Activated CD4-positive, alpha-beta T cell treated with anti-CD3 and anti-CD28 coated beads for 24 hours (primary cell): ENCODE results near the gene ATOH8.

Experiments
- DNase-seq, 2 donors: peaks; one replicate each; pipeline ENCODE4 v3.0.0-alpha.2; 2020; ENCODE audit warnings: low read depth in 2 of 2

ATOH8 gene

DNA sequence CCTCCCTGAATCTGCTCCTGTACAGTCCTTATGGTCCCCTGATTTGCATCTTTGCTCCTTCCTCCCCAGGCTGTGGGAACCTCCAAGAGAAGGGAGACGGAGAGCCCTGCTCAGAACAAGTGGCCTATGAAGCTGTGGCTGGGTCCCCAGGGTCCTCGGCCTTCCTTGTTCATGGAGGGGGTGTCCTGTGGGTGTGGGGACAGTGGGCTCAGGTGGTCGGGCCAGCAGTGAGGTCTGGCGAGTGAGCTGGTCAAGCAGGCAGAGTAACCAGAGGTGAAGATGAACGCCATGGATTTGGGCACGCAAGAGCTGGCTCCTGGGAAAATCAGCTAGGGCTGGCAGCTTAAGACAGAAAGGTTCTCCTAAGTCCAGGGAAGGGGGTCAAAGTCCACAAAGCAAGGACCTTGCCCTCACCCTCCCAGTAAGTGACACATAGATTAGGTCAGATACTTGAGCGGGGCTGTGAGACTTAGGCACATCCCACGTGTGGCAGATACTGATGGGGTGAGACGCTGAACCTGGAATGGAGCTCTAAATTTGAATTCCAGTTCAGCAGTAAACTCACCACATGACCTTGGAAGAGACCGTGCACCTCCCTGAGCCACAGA is 34.8 kb upstream of the ATOH8 start:
- DNase-seq = no peak

DNA sequence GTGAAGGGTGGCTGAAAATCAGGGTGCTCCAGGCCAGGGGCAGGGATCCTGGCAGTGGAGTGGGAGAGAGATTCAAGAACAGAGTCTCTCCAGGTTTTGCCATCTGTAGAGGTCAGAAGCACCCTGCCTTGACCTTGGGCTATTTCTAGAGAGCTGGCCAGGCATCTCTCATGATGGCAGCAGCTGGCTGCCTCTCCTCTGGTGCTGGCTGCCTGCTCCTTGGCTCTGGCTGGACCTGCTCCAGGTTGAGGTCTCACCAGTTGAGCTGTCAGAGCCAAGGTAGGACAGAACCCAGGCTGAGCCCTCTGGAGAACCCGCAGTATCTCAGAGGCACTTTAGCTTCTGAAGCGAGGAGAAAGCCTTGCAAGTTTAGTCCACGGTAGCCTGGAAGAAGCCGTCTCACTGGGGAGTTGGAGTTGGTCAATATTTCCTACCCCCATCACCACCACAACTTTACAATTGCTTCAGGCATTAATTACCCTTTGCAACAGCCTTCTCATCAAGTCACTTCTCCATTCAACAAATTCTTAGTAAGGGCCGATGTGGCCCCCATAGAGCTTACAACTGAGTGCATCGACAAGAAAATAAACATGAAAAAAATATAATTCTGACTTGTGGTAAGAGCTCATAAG is 34.1 kb upstream of the ATOH8 start:
- no peak for DNase-seq

DNA sequence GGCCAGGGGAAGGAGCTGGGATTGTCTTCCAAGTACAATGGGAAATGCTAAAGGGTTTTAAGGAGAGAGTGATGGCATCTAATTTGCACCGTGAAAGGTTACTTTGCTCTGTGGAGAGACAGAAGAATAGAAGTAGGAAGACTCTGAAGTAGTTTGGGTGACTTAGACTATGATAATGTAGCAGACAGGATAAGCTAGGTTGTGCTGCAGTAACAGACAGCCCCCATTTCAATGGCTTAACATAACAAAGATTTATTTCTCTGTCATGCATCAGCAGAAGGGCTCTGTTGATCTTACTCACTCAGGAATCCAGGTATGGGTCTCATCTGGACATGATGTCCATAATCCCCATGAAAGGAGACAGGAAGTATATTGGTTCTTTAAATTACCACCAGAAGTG is 33.3 kb upstream of the ATOH8 start:
- no peak for DNase-seq

- DNase-seq = no peak
Observed at GRCh38 chr2:85721641-85722040, 32.1 kb upstream of the ATOH8 start.

DNA sequence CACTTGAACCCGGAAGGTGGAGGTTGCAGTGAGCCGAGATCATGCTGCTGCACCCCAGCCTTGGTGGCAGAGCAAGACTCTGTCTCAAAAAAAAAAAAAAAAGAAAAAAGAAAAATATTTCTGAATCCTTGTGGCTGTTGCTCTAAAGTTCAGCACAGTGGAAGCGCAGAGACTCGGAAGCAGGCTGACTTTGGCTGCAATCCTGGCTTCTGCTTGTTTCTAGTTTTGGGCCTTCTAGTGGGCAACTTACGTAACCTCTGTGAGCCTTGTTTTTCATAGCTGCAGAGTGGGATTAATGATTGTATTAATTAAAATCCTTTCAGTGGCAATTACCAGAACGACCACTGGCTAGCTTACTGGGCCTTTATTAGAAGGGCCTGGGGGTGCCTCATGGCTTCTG is 31.3 kb upstream of the ATOH8 start:
- no peak for DNase-seq

DNA sequence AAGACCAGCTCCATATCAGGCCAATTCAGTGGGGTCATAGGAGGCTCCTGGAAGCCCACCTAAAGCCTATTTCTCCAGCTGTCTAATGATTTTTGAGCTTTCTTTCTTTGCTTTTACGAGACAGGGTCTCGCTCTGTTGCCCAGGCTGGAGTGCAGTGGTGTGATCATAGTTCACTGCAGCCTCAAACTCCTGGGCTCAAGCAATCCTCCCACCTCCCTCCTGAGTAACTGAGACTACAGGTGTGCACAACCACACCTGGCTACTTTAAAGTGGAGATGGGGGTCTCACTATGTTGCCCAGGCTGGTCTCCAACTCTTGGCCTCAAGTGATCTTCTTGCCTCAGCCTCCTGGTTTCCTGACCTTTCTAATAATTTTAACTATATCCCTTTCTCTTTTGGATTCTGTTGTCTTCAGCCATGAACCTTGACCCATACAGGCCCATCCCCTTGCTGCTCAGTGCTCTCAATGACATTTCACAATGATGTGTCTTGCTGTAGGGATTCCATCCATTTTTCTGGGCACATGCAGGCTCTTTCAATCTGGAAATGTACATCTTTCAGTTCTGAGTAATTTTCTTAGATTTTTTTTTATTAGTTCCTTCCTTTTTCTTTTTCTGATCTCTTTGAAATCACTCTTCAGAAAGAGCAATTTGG is 30.0 kb upstream of the ATOH8 start:
- no peak for DNase-seq

- no peak for DNase-seq
Observed at GRCh38 chr2:85724731-85725181, 29.0 kb upstream of the ATOH8 start.

- DNase-seq = no peak
Observed at GRCh38 chr2:85725451-85725850, 28.3 kb upstream of the ATOH8 start.

GRCh38 chr2:85727798-85728197 is 26.0 kb upstream of the ATOH8 start:
- DNase-seq = no peak

DNA sequence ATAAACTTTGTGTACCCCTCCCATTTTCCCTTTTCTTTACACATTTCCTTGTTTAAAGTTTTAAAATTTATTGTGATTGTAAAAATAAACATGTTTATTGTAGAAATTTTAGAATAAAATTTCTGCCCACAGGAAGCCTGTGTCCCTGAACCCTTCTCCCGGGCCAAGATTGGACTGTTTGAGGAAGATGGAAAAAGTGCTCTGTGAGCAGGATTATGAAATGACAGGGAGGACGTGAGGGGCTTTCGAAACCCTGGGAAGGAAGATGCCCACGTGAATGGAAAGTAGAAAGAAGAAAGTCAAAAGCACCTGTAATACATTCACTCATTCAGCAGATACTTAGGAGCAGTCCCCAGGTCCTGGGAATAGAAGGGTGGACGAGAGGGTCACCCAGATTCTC is 25.4 kb upstream of the ATOH8 start:
- no peak for DNase-seq

DNA sequence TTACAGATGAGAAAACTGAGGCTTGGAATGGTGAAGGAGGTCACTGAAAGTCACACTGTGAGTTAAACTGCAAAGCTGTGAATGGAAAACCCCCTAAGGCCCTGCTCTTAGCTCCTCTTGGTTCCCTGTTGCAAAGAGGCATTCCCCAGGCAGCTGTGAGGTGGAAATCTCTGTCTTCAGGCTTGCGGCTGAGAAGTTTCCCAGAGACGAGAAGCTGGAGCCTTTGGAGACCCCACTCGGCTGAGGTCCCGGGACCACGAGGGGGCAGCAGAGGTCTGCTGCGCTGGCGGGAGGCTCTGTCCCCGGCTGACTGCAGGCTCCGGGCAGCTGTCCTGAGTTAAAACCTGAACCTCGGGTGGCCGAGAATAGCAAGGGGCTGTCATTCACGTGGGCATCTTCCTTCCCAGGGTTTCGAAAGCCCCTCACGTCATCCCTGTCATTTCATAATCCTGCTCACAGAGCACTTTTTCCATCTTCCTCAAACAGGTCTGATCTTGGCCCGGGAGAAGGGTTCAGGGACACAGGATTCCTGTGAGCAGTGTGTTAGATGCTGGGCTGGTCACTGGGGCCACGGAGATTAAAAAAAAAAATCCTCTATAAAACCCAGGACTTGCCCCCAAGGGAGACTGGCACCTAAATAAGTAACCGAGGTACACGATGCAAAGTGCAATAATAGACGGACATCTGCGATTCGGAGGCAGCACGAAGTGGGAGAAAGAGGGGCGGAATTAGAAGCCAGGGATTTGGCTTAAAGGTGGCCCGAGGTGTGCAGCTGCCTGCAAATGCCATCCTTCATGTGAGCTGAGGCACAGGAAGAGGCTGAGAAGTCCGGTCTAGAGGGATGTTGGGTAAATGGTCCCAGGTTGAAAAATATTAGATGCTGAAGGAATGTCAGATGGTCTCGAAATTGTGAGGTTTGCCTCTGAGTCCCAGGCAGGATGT is 24.6 kb upstream of the ATOH8 start:
- DNase-seq = peak; percentile 59 to 72

DNA sequence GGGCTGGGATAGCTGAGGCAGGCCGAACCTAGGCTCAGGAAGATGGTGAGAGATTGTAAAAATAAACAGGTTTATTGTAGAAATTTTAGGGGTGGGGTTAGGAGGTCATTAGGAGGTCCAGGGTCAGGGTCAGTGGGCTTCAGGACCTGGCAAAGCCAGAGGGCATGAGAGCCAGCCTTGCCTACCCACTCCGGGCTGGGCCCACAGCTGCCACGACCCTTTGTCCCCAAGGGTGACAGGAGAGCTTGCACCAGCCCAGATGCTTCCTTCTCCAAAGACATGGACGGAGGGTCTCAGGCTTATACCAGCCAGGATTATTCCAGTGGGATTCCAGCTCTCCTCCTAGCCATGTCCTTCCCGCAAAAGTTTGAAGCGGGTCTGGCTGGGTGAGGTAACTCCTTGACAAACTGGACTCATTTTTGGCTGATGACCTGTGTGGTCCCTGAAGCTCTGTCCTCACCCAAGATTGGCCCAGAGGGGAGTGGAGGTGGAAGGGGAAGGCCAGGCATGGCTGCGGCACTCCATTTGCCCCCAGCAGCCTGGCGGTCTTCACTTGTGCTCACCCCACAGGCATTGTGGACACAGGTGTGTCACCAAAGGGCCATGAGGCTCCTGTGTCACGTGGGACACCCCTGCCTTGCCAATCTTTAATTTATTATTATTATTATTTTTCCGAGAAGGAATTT is 23.8 kb upstream of the ATOH8 start:
- no peak for DNase-seq

DNA sequence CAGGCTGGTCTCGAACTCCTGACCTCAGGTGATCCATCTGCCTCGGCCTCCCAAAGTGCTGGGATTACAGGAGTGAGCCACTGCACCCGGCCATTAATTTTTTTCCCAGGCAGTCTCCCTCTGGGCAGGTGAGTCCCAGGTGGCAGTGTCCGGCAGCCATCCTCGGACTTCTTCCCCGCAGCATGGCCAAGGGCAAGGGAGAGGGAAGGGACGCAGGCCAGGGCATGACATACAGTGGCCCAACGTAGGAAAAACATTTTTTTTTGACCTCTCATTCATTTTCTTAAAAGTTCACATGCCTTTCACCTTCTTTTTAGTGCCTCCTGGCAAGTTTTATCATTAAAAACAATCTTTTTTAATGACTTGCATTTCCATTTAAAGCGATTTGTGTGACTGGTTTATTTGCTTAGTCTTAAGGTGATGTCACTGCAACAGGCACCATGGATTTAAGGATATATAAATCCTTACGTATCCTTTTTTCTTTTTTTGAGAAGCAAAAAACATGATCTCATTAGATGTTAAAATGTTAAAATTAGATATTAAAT is 23.0 kb upstream of the ATOH8 start:
- DNase-seq = no peak

- no peak for DNase-seq
Observed at GRCh38 chr2:85731606-85732005, 22.2 kb upstream of the ATOH8 start.

DNA sequence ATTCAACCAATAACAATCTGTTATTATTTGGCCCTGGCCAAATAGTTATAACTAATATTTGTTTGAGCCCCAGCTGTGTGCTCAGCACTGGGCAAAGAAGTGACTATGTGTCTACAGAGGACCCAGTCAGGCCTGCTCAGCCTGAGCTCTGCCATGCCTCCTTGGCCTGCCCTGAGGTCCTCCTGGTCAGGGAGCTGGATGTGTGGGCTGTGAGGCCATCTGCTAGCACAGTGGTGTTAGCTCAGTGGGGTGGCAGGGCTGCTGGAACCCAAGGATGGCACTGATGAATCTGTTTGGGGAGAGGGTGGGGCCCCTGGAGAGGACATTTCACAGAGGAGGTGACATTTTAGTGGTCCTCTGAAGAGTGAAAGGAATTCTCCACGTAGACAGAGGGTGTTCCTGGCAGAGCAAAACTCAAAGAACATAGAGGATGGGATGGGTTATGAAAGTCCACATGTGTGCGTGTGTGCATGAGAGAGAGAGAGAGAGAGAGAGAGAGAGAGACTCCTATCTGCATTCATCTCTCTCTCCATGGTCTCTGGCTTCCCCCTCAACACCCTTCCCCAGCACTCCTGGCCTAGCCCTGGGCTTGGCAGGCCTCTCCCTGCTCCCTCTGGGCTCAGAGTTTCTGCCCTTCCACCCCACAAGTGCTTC is 21.2 kb upstream of the ATOH8 start:
- no peak for DNase-seq

- no peak for DNase-seq
Observed at GRCh38 chr2:85733121-85733960, 20.4 kb upstream of the ATOH8 start.

DNA sequence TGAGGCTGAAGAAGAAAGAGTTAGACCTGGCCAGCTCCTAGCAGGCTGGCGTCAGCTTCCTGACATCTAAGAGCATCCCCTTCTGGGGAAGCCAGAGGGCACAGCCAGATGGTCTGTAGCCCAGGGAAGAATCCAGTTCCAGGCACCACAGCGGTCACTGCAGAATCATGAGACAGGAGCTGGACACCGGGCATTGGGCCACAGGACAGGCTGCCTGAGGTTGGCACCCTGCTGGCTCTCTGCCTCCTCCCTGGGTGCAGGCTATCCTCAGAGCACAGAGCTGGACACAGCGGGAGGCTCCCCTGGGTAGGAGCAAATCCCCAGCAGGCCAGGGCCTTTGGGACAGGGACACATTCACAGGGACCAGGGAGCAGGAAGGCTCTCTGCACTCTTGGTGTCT is 19.8 kb upstream of the ATOH8 start:
- no peak for DNase-seq

- DNase-seq = no peak
Observed at GRCh38 chr2:85734942-85735608, 18.7 kb upstream of the ATOH8 start.

DNA sequence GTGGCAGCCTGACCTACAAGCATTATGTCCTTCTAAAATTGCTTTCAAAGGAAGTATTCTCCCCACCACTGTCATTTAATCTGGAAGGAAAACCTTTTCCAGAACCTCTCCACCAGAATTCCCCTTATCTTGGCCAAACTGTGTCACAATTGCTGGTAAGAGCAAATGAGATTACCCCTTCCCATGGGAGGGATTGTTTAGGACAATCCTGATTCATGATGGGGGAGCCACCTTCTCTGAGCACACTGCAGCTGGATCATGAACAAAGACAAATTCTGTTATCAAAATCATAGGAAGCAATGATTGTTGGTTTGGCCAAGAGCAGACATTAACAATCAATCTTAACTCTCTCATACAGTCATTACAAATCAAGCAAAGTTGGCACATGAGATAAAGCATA is 18.1 kb upstream of the ATOH8 start:
- no peak for DNase-seq
